ENCODE measurements around the gene GSAP. TPM values are rescaled to one million over a fixed set of nuclear protein-coding genes. Genes with fewer than 3 reads are reported as not detected.

The GSAP gene
- total and polyA plus RNA-seq, 2 donors (not counting 1 experiment from before 2014, with no cell fraction given): 140 to 207 TPM

DNA sequence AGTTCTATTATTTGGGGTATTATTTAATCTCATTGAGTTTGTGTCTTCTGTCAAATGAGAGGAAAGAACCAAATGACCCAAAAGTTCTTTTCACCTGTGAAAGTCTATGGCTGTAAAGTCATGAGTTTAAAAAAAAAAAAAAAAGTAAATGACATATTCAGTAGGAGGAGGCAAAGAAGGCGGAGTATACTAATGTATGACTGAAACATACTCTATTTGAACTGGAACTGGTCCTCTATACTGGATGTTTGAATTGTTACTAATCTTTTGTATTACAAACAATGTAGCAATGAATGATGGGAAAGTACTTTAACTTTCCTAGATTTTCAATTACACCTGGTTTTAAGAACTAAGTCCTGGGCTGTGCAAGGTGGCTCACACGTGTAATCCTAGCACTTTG, 24.9 kb upstream of the GSAP start:
- intact Hi-C loops (cut with micrococcal nuclease): no loop called here
- DNase-seq: no peak
- Mint-ChIP-seq H3K9me3 (ENCODE audit: insufficient read depth) (no peaks in the 10 kb centered on the region), H3K4me3 (no peak overlapping the region), H3K4me1 (no peaks in the 10 kb centered on the region), H3K27ac (no peak overlapping the region), H3K27me3 (no peaks in the 10 kb centered on the region)
- no peak for ATAC-seq (ENCODE audit: low read depth)
- no CpG with 5 or more reads among the region's 2 CpGs for WGBS (ENCODE audit: insufficient coverage)
- Histone ChIP-seq H3K36me3 (replicated peaks in 1 of 2; ENCODE audit: control extremely low read depth in 1 of 2, control insufficient read depth in 1 of 2, extremely low read depth in 1 of 2, insufficient read depth in 2 of 2, low read length in 1 of 2) (no peaks in the 10 kb centered on the region), H2AFZ (ENCODE audit: insufficient read depth, low read depth, low read length, poor library complexity, severe bottlenecking) (no peak overlapping the region), H3K4me2 (replicated peaks; ENCODE audit: low read depth, low read length, poor library complexity, severe bottlenecking) (no peak overlapping the region), H3K4me3 (ENCODE audit: control extremely low read depth in 1 of 5, extremely low read depth in 1 of 5, insufficient read depth in 1 of 5, low read depth in 2 of 5, low read length in 4 of 5) (no peak overlapping the region), H3K27me3 (replicated peaks in 1 of 4; ENCODE audit: control extremely low read depth in 1 of 4, control insufficient read depth in 3 of 4, insufficient read depth in 4 of 4, low read length in 3 of 4) (no peaks in the 10 kb centered on the region), H3K9ac (ENCODE audit: low read length) (no peak overlapping the region), H3K4me1 (ENCODE audit: control insufficient read depth in 2 of 2, insufficient read depth in 2 of 2, low read length in 2 of 2) (no peaks in the 10 kb centered on the region), H3K27ac (ENCODE audit: low read length in 2 of 2) (no peak overlapping the region), H3K9me3 (ENCODE audit: control extremely low read depth in 1 of 3, control insufficient read depth in 2 of 3, insufficient read depth in 1 of 3, low read length in 2 of 3) (no peaks in the 10 kb centered on the region), H3K79me2 (ENCODE audit: control insufficient read depth, insufficient read depth, low read length) (no peaks in the 10 kb centered on the region), H4K20me1 (ENCODE audit: control insufficient read depth, insufficient read depth, low read length, poor library complexity, severe bottlenecking) (no peaks in the 10 kb centered on the region)
- TF ChIP-seq EZH2 (IDR thresholded peaks at IDR 0.05; ENCODE audit: borderline replicate concordance, insufficient read depth, low read depth, low read length, poor library complexity, severe bottlenecking): no peak
- TF ChIP-seq, protein P1, sequence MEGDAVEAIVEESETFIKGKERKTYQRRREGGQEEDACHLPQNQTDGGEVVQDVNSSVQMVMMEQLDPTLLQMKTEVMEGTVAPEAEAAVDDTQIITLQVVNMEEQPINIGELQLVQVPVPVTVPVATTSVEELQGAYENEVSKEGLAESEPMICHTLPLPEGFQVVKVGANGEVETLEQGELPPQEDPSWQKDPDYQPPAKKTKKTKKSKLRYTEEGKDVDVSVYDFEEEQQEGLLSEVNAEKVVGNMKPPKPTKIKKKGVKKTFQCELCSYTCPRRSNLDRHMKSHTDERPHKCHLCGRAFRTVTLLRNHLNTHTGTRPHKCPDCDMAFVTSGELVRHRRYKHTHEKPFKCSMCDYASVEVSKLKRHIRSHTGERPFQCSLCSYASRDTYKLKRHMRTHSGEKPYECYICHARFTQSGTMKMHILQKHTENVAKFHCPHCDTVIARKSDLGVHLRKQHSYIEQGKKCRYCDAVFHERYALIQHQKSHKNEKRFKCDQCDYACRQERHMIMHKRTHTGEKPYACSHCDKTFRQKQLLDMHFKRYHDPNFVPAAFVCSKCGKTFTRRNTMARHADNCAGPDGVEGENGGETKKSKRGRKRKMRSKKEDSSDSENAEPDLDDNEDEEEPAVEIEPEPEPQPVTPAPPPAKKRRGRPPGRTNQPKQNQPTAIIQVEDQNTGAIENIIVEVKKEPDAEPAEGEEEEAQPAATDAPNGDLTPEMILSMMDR (IDR thresholded peaks at IDR 0.05): no peak
- POLR2A ChIA-PET: no interaction called here
- CTCF ChIA-PET: interaction anchor here (1.6 kb wide), 1 partner anchor 11 kb away, joined by 5 read pairs; no protein-coding TSS in a partner anchor

DNA sequence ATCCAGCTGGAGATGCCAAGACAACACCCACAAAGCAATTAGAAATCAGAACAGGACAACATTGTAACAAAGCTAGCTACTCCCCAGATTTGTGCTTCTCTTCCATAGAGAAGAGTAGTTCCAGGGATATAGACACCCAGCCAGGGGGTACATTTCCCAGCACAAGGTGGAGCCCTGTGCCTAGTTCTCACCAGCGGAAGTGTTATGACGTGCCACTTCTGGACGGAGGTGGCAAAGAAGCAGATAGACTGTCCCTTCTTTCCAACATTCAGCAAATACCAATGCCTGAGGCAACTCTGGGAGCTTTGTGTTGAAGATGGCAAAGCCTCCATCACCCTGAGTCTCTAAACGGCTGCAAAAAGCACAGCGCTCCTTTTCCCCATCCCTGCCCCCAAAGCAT, 23.4 kb upstream of the GSAP start:
- no peak overlapping the region for H3K4me3 ChIP-seq (ENCODE audit: control extremely low read depth in 1 of 5, extremely low read depth in 1 of 5, insufficient read depth in 1 of 5, low read depth in 2 of 5, low read length in 4 of 5)
- H3K9ac ChIP-seq (ENCODE audit: low read length): no peak overlapping the region
- Mint-ChIP-seq H3K27me3 (no peaks in the 10 kb centered on the region), H3K4me1 (no peaks in the 10 kb centered on the region), H3K4me3 (no peak overlapping the region), H3K27ac (no peak overlapping the region), H3K9me3 (ENCODE audit: insufficient read depth) (no peaks in the 10 kb centered on the region)
- no peaks in the 10 kb centered on the region for H3K36me3 ChIP-seq (replicated peaks in 1 of 2; ENCODE audit: control extremely low read depth in 1 of 2, control insufficient read depth in 1 of 2, extremely low read depth in 1 of 2, insufficient read depth in 2 of 2, low read length in 1 of 2)
- H3K27me3 ChIP-seq (replicated peaks in 1 of 4; ENCODE audit: control extremely low read depth in 1 of 4, control insufficient read depth in 3 of 4, insufficient read depth in 4 of 4, low read length in 3 of 4): no peaks in the 10 kb centered on the region
- ChIA-PET CTCF (interaction anchor here (1.0 to 1.6 kb wide), 4 partner anchors 10 to 218 kb away, joined by 3 to 5 read pairs (median 4); partner anchors contain the start of gene GSAP), POLR2A (interaction anchor here (0.6 kb wide), 1 partner anchor 25 kb away, joined by 3 read pairs; no protein-coding TSS in a partner anchor)
- intact Hi-C loops (cut with micrococcal nuclease): no loop called here
- WGBS (ENCODE audit: insufficient coverage): 80% methylated on average over 1 of the region's 5 CpGs
- no peaks in the 10 kb centered on the region for H4K20me1 ChIP-seq (ENCODE audit: control insufficient read depth, insufficient read depth, low read length, poor library complexity, severe bottlenecking)
- no peak for TF ChIP-seq EZH2 (IDR thresholded peaks at IDR 0.05; ENCODE audit: borderline replicate concordance, insufficient read depth, low read depth, low read length, poor library complexity, severe bottlenecking)
- TF ChIP-seq, protein P1 (IDR thresholded peaks at IDR 0.05): no peak
- H3K79me2 ChIP-seq (ENCODE audit: control insufficient read depth, insufficient read depth, low read length): no peaks in the 10 kb centered on the region
- H3K27ac ChIP-seq (ENCODE audit: low read length in 2 of 2): no peak overlapping the region
- H3K4me2 ChIP-seq (replicated peaks; ENCODE audit: low read depth, low read length, poor library complexity, severe bottlenecking): no peak overlapping the region
- H2AFZ ChIP-seq (ENCODE audit: insufficient read depth, low read depth, low read length, poor library complexity, severe bottlenecking): peak overlapping the region; percentile 32
- DNase-seq (no peak), ATAC-seq (ENCODE audit: low read depth) (no peak)
- H3K4me1 ChIP-seq (ENCODE audit: control insufficient read depth in 2 of 2, insufficient read depth in 2 of 2, low read length in 2 of 2): no peaks in the 10 kb centered on the region
- H3K9me3 ChIP-seq (ENCODE audit: control extremely low read depth in 1 of 3, control insufficient read depth in 2 of 3, insufficient read depth in 1 of 3, low read length in 2 of 3): no peaks in the 10 kb centered on the region

Measured in B cell (primary cell).